ENCODE results near the gene UACA.

Gene UACA

DNA sequence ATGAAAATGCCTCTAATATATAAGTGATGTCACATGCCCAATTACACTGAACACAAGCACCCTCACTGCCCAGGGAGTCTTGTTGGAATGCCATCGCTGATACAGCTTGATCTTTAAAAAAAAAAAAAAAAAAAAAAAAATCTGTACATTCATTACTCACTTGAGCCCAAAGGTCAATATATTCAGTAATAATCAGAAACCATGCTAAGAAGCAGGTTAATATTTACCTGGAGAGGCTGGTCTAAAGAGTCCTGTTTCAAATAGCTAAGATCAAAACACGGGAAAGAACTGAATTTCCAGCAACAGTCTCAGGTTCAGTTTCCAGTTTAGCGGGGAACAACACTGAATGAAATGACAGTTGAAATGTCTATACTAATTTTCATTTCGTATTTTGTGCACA lies 109.9 kb downstream of the UACA start:
- FAIRE-seq: no peak

DNA sequence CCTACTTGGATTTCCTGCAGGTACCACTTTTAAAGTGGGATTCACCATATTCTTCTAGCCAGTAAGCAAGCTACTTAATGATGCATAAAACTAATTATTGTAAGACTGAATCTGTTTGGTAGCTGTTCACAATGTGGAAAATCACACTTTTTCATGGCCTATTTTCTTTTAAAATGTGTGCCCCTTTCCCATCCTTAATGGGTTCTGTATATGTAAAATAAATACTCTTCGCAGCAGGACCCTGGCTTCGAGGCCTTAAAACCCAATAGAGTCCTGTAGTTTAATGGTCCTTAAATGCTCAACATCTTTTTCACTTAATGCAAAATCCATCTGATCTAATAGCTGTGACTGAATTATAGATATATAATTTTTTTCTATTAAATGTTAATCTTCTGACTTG lies 111.0 kb downstream of the UACA start:
- FAIRE-seq: no peak

DNA sequence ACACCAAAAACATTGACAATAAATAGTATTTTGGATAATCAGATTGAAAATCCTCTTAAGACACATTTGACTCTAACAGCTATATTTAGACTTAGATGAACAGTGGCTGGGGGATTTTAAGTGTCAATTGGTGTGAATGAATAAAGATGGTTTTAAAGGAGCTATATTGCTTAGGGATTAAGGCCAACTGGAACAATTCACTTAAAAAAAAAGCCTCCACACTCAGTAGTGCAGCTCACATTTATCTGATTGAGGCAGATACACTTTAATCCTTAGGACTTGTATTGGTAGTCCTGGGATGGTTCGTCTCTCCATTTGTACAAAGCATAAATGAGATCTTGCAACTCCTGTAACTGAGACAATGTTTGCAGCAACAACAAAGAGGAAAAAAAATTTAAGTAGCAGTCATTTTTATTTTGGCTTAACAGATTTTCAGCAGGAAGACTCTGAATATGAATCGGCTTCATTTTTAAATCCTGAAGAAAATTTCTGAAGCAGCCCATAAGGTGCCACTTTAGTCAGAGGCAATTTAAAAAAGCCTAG lies 112.0 kb downstream of the UACA start:
- FAIRE-seq: no peak

DNA sequence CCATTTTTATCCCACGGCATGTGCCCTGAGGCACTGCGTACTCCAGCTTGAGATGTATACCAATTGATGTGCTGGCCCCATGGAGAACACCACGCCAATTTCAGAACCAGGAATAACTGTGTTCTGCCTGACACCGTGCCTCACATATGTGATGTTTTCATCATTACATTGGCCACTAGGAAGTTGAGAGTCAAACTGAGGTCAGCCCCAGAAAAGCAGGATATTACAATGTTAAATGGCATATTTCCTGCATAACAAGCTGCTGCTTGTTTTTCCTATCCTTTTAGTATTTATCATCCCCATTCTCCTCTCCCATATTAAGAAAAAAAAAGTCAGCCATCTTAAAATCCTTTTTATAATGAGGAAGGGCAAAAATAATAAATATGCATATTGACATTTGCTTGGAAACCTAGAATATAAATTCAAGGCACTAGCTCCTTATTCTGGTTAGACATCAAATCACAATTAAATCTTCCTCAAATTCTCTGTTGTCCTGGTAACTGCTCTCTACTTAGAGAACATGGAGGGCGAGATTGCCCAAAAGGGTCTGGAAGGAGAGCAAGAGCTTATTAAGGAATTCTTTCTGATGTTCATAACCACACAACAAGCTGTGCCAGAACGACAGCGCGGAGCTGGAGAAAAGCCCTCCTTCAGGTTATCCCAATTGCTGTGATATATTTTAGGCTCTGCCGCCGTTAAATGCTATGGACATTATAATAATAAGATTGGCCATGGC lies 112.6 kb downstream of the UACA start:
- no peak for FAIRE-seq

DNA sequence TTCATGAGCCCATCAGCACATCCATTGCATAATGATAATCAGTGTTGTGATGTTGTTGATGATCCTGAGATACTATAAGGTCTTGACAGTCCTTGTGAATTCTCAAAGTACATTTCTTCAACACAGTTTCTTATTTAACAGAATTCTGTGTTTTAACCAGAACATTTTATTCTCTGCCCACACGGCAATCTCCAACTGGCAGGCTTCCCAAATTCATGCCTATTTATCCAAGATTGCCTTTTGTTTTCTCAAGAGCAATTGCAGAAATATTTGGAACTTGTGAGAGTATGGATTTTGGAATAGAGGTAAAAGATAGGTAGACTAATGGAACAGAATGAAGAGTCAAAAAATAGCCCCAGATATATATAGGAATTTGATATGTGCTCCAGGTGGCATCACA lies 116.0 kb downstream of the UACA start:
- FAIRE-seq: no peak

DNA sequence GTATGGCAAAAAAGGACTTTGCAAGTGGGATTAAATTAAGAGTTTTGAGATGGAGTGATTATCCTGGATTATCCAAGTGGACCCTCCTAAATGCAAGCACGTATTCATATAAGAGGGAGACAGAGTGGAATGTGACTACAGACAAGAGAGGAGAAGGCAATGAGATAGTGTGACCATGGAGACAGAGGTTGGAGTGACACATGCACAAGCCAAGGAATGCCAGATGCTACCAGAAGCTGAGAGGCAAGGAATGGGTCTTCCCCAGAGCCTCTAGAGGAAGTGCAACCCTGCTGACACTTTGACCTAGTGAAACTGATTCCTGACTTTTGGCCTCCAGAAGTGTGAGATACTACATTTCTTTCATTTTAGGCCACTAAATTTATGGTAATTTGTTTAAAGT lies 117.2 kb downstream of the UACA start:
- FAIRE-seq: no peak

DNA sequence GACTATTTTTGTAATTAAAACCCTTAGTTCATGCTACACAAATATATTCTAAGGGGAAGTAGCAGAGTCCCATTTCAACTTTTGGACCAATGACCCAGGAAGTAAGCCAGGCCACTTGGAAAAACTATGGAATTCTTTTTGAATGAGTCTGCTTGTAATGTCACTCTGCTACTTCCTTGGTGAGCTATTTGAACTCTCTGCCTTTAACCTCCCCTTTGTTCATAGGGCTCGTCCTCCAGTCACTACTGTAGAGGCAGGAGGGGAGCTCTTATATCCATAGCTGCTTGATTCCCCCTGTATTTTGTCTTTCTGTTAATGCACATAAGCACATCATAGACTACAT lies 119.6 kb downstream of the UACA start:
- FAIRE-seq: no peak

DNA sequence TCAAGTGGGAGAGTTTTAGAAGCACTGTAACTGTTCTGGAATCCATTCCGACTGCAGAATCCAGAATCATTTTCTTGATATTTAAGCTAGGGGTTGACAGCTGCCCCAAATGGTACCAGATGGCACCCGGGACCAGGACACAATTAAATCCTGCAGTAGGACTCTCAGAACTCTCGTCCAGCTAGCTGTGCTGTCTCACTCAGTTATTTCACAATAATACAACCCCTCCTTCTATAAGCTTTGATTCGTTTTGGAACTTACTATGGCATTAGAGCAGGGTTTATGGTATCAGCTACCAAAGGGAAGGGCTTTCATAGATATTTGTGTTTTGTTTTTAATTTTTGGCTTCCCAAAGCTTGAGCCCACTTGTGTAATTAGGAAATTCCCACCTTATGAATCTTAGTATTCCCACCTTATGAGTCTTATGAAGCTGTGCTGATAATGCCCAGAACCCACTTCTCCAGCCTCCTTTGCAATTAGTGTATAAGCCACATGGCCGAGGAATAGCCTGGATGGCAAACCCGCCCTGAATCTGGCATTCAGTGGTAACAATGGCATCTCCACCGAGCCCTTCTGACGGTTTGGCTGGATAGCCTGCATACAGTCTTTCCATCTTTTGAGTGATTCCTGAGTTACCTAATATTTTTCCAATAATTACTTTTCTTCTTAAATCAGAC lies 120.1 kb downstream of the UACA start:
- no peak for FAIRE-seq

DNA sequence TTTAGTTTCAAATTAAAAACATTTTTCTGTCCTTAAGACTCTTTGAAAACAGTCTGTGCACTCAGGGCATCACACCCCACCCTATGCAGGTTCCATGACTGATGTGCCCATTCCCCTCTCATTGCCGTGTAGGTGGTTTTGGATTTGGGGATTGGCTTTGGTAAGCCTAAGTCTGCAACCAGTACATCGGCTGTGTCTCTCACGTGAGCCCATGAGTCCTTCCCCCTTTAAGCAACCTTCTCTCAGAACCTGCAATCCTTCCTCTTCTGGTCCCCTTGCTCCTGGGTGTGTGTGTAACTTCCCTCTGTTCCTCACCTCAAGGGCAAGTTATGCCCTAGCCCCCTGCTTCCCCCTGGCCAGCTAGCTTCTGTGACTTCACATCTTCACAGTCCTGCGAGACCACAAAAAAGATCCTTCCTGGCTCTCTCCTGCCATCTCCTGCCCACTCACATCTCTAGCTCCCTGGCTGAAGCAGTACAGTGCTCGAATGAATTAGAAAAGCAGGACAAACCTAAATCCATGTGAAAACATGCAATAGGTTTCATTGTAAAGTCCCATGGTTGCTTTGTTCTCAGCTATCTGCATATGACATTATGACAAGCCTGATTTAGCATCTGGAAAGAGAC lies 126.7 kb downstream of the UACA start:
- no peak for FAIRE-seq

DNA sequence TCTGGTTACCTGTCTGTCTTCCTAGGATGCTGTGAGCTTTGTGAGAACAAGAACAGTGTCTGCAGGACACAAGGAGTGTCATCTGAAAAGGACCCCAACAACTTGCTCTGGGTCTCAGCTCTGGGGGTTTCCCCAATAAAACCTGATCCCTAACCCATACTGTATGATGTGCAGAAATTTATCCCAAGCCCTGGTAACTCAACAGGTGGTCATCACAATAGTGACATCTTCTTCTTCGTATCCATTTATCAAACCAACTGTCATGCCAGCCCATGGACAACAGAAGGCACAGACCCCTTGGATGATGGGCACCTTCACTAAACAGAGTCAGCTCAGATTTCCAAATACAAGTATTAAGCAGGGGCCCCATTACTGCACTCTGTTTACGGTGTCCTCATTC lies 127.5 kb downstream of the UACA start:
- FAIRE-seq: no peak

DNA sequence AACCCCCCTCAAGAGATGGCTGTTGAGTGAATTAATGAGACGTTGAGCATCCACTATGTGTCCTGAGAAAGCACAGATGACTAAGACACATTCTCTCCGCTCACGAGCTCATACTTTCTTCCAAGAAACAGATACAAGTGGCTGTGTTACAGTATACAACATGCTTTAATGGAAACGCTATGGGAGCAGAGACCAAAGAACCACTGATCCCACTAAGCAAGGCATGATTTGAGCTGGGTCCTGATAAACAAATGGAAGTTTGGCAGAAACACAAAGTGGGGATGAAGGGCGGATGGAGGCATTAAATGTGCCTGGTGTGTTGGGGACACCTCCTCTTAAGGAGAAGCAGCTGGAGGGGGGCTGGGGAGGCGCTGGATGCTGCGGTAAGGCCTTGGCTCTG lies 129.4 kb downstream of the UACA start:
- no peak for FAIRE-seq

DNA sequence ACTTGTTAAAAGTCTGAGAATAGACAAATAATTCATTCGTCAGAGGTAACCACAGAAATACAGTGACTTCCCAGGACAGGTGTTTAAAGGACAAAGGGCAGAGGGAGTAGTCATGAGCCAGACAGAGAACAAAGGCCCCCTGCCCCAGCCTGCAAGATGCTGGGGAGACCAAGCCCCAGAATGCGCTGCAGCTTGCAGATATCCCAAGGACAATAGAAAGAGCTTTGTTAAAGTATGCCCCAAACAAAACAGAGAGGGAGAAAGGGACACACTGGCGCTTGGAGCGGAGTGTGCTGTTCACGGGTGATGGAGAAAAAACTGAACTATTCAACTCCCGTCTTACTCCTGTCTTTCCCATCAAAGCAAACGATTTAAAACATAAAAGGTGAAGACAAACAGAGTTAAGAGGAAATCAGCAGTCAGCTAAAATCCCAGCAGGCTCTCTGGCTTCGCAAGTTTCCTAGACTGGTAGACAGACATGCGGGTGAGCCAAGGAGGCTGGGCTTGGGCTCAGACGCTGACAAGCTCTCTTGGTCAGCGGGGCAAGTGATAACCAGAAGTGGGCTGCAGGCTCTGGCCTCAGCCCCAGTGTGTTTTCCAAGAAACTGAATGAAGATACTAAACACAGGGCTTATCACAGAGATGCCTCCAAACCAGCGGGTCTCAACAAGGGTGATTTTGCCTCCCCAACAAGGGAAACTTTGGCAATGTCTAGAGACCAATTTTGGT lies 130.1 kb downstream of the UACA start:
- FAIRE-seq: no peak

DNA sequence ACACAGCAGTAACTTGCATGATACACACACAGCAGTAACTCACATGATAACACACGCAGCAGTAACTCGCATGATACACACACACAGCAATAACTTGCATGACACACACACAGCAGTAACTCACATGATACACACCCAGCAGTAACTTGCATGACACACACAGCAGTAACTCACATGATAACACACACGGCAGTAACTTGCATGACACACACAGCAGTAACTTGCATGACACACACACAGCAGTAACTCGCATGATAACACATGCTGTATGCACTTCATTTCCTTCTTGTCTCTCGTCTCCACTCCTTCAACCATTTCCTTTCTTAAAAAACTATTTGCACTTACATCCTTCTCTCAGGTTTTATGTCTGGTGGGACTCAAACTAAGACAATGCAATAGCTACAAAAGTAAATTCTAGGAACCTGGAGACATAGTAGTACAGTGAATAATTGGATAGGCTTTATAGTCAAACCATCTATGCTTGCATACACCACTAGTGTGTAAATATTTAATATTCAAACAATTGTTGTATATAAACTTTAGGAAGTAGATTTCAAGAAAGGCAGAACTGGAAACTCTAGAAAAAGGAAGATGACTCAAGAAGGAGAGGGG lies 130.8 kb downstream of the UACA start:
- FAIRE-seq: no peak

DNA sequence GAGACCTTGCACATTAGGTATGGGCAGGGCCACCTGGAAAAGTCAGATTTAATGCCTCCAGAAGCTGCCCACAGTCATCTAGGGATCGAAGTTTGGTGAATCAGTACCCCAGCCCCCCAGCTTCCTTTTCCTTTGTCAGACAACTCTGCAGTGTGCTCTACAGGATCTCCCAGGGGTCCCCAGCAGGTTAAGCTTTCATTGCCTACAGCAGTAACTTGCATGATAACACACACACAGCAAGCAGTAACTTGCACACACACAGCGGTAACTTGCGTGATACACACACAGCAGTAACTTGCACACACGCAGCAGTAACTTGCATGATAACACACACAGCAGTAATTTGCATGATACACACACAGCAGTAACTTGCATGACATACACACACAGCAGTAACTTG lies 131.3 kb downstream of the UACA start:
- FAIRE-seq: no peak

DNA sequence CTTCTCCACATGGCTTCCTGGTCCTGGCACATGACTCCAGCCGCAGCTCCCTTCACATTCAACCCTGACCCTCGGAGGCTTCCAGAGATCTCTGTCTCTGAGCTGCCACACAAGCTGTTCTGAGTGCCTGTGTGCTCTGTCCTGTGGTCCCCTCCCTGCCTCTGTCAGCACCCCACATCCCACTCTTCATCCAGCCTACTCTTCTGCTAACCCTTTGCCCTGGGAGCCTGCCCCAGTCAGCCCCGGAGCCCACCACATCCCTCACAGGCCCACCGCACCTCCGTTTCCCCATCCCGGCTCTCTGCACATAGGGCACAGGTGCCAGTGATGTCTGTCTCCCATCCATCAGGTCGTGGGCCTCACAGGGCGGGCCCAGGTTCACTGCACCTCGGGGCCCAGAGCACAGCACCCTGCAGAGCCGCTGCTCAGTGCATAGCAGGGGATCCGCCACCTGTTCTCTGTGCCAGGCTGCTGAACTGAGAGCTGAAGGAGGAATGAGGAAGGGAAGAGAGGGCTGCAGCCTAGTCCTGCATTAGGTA lies 133.6 kb downstream of the UACA start:
- FAIRE-seq: no peak

DNA sequence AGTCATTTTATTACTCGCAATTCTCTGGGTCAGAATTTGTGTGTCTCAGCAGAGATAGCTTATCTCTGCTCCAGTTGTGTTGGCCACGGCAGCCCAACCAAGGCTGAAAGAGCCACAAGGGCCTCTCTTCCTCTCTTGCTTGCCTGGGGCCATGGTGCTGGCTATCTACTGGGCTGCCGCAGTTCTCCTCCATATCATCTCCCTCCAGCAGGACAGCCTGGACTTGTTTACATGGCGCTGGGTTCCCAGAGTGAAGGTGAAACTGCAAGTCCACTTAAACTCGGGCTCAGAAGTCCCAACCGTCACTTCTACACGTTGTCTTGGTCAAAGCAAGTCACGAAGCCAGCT lies 134.8 kb downstream of the UACA start:
- FAIRE-seq: no peak

DNA sequence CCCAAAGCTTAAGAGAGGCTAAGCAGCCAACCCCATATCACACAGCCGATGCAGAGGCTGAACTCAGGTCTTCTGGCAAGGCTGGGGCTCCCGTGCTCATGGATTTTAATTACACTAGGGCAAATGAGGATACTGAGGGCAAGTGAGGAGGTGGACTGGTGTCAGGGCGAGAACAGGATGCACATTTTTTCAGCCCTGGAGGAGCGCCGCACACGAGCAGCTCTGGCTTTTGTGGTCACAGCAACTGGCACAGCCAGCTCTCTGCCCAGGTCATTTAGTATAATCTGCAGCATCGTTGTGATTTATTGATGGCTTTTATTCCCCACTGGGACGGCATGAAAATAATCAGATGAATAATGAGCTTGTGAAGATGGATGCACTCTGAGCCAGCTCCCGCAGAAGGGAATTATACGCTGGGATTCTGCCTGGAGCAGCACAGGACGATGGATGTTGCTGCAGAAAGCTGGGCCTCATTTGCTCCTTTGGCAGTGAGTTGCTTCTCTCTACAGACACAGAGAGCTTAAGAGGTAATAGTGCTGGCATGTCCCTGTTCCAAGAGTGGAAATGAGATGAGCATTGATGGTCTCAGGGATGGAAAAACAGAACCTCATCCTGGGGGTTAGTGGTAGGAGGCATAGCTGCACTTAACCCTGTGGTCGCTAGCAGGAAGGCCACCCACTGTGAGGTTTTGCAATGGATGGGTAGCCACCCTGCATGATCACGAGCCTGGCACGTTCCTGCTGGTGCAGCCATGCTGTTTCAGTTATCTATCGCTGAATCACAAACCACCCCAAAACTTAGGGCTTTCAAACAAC lies 135.4 kb downstream of the UACA start:
- FAIRE-seq: no peak

DNA sequence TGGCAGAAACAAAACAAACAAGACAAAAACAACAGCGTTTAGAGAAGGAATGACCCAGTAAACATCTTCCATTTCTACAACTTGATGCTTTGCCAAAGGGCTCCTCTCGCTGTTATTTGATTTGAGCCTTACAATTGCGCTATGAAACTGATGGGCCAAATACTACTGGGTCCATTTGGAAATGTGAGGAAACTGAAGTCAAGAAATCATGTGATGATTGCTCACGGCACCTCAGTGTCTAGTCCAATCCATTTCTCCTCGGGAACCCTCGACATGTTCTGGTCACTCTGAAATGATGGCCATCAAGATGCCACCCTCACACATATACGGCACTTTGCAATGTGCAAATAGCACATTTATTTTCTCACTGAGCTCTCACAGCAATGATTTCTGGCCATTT lies 136.0 kb downstream of the UACA start:
- FAIRE-seq: no peak

DNA sequence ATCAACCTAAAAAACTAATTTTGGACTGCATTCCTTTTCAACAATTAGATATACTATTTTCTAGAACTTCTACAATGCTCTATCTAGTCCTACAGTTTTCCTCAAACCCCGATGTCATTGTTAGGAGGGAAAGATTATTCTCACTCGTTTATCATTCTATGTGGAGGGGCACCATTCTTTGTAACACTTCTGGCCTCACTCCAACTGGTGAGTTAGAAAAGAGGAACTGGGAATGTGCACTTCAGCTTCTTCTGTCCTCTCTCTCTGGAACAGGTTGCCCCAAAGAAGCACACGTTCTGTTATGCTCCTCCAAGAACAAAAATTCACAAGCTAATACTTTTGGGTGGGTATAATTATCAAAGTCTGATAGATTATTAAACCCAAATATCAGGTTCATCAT lies 137.9 kb downstream of the UACA start:
- no peak for FAIRE-seq

DNA sequence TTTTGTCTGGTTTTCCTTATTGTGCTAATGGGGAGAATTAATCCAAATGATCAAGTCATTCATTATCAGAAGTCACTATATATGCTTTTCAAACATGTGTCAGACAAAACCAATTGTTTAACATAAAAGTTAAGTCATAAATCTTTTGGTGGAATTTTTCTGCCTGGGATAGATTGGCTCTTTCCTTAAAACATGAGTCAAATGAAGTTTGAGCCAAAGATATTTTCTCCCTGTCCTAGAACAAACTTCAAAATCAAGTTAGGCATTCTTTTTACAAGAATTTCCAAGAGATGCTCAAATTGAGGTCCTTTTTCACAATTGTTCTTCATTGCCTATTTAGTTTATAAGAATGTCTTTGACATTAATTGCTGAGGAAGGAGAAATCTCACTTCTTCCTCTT lies 138.3 kb downstream of the UACA start:
- FAIRE-seq: no peak

DNA sequence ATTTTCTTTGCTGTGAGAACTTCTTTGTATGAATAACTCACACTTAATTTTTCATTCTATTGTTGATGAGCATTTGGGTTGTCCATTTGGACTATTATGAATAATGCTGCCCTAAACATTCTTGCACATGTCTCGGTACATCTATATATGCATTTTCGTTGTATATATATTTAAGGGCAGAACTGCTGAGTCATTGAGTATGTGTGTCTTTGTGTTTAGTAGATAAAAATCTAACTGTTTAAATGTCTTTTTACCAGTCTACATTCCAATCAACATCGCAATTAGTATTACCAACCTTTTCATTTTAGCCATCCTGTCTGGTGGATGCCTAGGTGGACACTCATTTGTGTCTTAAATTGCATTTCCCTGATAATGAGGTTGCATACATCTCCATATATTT lies 144.4 kb downstream of the UACA start:
- no peak for FAIRE-seq

DNA sequence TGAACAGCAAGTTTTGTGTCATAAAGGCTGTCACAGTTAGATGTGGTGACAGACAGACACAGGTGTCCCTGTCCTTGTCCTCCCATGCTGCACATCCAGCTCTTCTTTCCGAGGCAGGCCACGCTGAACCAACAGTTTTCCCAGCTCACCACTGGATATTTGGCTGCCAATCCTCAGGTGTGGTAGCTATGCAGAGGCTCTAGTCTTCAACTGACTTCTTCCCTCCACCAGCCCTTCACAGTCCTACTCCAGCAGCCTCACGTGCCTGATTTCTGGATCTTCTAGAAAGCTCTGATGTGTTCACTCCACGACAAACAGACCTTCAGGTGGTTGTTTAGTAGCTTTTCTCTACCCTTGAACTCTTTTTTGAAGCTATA lies 145.5 kb downstream of the UACA start:
- FAIRE-seq: no peak
